ENCODE data around the gene STON2. TPM values are rescaled to one million over a fixed set of nuclear protein-coding genes. Genes with fewer than 3 reads are reported as not detected.

Gene STON2
- total RNA-seq, 1 experiment from 2014 or later, result 9.1 TPM

DNA sequence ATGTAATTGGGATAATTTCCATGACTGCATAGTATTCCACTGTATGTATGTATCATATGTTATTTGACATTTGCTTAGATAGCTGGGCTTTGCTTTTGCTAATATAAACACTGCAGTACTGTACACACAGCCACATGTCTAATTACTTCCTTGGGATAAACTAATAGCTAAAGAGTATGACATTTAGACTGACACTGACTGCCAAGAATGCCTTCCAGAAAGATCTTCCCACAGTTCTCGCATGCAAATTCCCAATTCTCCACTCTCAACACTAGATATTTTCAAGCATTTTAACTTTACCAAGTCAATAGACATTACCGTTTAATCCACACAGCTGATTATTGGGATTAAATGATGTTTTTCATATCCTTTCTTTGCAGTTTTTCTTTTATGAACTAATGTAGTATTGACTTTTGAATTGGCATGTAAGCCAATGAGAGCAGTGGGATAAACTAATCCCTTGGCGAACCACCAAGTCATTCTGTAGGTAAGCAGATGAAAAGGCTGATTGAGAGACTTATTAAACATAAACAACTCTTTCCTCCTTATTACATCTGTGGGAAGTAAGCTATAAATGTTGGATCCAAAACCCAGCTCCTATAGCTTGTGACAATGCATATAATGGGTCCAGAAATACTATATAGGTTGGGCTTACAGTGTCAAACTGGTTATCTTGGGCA is 55.5 kb downstream of the STON2 start:
- ChIA-PET CTCF (no interaction called here), POLR2A (ENCODE audit: unreplicated experiment) (no interaction called here)
- no peaks in the 10 kb centered on the region for H3K9me3 ChIP-seq (ENCODE audit: insufficient read depth, low read depth)
- no peaks in the 10 kb centered on the region for H4K20me1 ChIP-seq (ENCODE audit: insufficient read depth)
- no peaks in the 10 kb centered on the region for H3K36me3 ChIP-seq (ENCODE audit: low read depth)
- no peak overlapping the region for H3K4me3 ChIP-seq
- no peaks in the 10 kb centered on the region for H3K4me1 ChIP-seq (replicated peaks; ENCODE audit: insufficient read depth)
- H3K9me2 ChIP-seq (ENCODE audit: insufficient read depth), result no peaks in the 10 kb centered on the region
- H3F3A ChIP-seq (ENCODE audit: insufficient read depth, low read depth), result no peaks in the 10 kb centered on the region
- intact Hi-C loops (cut with micrococcal nuclease; ENCODE audit: unreplicated experiment), result no loop called here
- no peak overlapping the region for H2AFZ ChIP-seq
- H3K4me2 ChIP-seq, result no peak overlapping the region
- H3K79me2 ChIP-seq (ENCODE audit: low read depth), result no peaks in the 10 kb centered on the region
- BruUV-seq (replicated peaks), result no TSS peak
- no peak for DNase-seq
- no peaks in the 10 kb centered on the region for H3K27me3 ChIP-seq (ENCODE audit: insufficient read depth, low read depth)
- no peak overlapping the region for H3K27ac ChIP-seq
- TF ChIP-seq EZH2 (IDR thresholded peaks at IDR 0.05; ENCODE audit: low read depth), result no peak
- TF ChIP-seq, protein P1, sequence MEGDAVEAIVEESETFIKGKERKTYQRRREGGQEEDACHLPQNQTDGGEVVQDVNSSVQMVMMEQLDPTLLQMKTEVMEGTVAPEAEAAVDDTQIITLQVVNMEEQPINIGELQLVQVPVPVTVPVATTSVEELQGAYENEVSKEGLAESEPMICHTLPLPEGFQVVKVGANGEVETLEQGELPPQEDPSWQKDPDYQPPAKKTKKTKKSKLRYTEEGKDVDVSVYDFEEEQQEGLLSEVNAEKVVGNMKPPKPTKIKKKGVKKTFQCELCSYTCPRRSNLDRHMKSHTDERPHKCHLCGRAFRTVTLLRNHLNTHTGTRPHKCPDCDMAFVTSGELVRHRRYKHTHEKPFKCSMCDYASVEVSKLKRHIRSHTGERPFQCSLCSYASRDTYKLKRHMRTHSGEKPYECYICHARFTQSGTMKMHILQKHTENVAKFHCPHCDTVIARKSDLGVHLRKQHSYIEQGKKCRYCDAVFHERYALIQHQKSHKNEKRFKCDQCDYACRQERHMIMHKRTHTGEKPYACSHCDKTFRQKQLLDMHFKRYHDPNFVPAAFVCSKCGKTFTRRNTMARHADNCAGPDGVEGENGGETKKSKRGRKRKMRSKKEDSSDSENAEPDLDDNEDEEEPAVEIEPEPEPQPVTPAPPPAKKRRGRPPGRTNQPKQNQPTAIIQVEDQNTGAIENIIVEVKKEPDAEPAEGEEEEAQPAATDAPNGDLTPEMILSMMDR (conservative IDR thresholded peaks at IDR 0.05), result no peak

DNA sequence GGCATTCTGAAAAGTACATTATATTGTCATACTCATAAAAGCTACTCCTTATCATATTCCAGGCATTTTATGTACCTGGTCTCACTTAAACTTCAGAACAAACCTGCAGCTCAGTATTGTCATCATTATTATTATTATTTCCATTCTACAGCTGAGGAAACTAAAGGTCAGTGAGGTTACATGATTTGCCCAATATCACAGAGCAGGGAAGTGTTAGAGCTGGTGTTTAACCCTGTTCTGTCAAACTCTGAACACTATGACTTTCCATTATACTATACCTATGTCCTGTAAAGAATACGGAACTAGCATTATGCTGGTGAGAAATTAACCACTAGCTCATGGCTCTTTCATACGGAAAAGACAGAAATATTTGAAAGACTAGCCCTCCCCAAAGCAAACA is 56.4 kb downstream of the STON2 start:
- POLR2A ChIA-PET (ENCODE audit: unreplicated experiment), result no interaction called here

DNA sequence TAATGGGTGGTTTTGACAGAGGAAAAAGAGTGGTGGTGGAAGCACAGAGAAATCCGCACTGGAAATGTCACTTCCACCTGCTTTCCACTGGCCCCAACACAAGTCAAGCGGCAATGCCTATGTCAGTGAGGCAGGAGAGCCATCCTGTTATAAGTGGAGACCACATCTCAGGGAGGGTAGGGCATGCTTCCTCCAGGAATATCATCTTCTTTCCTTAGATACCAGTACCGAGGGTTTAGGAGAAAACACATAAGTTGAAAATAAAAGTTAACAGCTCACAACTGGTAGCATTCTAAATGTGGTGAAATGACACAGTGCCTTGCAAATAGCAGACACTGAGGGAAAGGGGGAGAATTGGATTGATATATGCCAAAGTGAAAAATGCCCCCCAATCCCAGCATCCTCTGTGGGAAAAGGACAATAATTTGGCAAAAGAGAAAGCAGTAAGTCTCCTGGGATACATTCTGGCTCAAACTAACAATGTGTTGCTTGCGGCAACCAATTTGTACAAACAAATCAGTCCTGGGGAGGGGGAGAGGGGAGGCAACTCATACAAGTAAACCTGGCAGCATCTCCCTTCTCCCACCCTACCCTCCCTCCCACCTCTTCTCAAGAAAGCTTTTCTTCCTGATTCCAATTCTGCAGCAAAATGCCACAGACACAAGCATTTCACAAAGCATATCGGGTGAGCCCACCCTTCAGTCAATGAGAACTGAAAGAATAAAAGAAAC is 57.1 kb downstream of the STON2 start:
- no peaks in the 10 kb centered on the region for H3K27me3 ChIP-seq (ENCODE audit: insufficient read depth, low read depth)
- H3K36me3 ChIP-seq (ENCODE audit: low read depth), result no peaks in the 10 kb centered on the region
- ChIA-PET CTCF (no interaction called here), POLR2A (ENCODE audit: unreplicated experiment) (no interaction called here)
- H3F3A ChIP-seq (ENCODE audit: insufficient read depth, low read depth), result no peaks in the 10 kb centered on the region
- H3K4me2 ChIP-seq, result no peak overlapping the region
- TF ChIP-seq, protein P1 (conservative IDR thresholded peaks at IDR 0.05), result no peak
- no peak for TF ChIP-seq EZH2 (IDR thresholded peaks at IDR 0.05; ENCODE audit: low read depth)
- intact Hi-C loops (cut with micrococcal nuclease; ENCODE audit: unreplicated experiment), result no loop called here
- no peaks in the 10 kb centered on the region for H4K20me1 ChIP-seq (ENCODE audit: insufficient read depth)
- no peaks in the 10 kb centered on the region for H3K9me3 ChIP-seq (ENCODE audit: insufficient read depth, low read depth)
- H3K79me2 ChIP-seq (ENCODE audit: low read depth), result no peaks in the 10 kb centered on the region
- no peaks in the 10 kb centered on the region for H3K4me1 ChIP-seq (replicated peaks; ENCODE audit: insufficient read depth)
- DNase-seq, result no peak
- H3K4me3 ChIP-seq, result no peak overlapping the region
- BruUV-seq (replicated peaks), result no TSS peak
- H3K9me2 ChIP-seq (ENCODE audit: insufficient read depth), result no peaks in the 10 kb centered on the region
- H2AFZ ChIP-seq, result no peak overlapping the region
- H3K27ac ChIP-seq, result no peak overlapping the region

More for the DNA sequence above, 56.4 kb downstream of the STON2 start:
- H3K9me3 ChIP-seq (ENCODE audit: insufficient read depth, low read depth), result no peaks in the 10 kb centered on the region
- CTCF ChIA-PET, result no interaction called here
- no peaks in the 10 kb centered on the region for H3K9me2 ChIP-seq (ENCODE audit: insufficient read depth)
- no peak for TF ChIP-seq EZH2 (IDR thresholded peaks at IDR 0.05; ENCODE audit: low read depth)
- TF ChIP-seq, protein P1 (conservative IDR thresholded peaks at IDR 0.05), result no peak
- H3K36me3 ChIP-seq (ENCODE audit: low read depth), result no peaks in the 10 kb centered on the region
- H2AFZ ChIP-seq, result no peak overlapping the region
- no peaks in the 10 kb centered on the region for H3F3A ChIP-seq (ENCODE audit: insufficient read depth, low read depth)
- no peak overlapping the region for H3K4me2 ChIP-seq
- intact Hi-C loops (cut with micrococcal nuclease; ENCODE audit: unreplicated experiment), result no loop called here
- no TSS peak for BruUV-seq (replicated peaks)
- H3K27ac ChIP-seq, result no peak overlapping the region
- no peaks in the 10 kb centered on the region for H3K79me2 ChIP-seq (ENCODE audit: low read depth)
- no peak for DNase-seq
- no peak overlapping the region for H3K4me3 ChIP-seq
- H4K20me1 ChIP-seq (ENCODE audit: insufficient read depth), result no peaks in the 10 kb centered on the region
- H3K4me1 ChIP-seq (replicated peaks; ENCODE audit: insufficient read depth), result no peaks in the 10 kb centered on the region
- H3K27me3 ChIP-seq (ENCODE audit: insufficient read depth, low read depth), result no peaks in the 10 kb centered on the region
